Suprapubic skin (tissue), 4 donors: Measurements from ENCODE around the gene DNAJC8.

Source experiments
- POLR2A ChIP-seq, 2 donors: fragments of 450-650 bp; IDR thresholded peaks; one replicate each; pipeline ENCODE4 v1.6.1; 2017; ENCODE audit warnings: antibody characterized with exemption in 2 of 2, mild to moderate bottlenecking in 2 of 2, moderate library complexity in 2 of 2
- POLR2AphosphoS5 ChIP-seq, 3 donors: sonication (generic); formaldehyde crosslinking; IDR thresholded peaks; one replicate each; pipeline ENCODE4 v1.6.1; 2017; ENCODE audit warnings: antibody characterized with exemption in 3 of 3
- TF ChIP-seq, protein P1 (sequence below), 2 donors: fragments of 200-600 bp in 1 of 2; fragments of 450-650 bp in 1 of 2; sonication (generic) in 1 of 2; IDR thresholded peaks; one replicate each; pipeline ENCODE4 v1.5.1; 2016 to 2019; ENCODE audit warnings: antibody characterized with exemption in 2 of 2, mild to moderate bottlenecking in 1 of 2, moderate library complexity in 1 of 2

- TF ChIP-seq, protein P1, sequence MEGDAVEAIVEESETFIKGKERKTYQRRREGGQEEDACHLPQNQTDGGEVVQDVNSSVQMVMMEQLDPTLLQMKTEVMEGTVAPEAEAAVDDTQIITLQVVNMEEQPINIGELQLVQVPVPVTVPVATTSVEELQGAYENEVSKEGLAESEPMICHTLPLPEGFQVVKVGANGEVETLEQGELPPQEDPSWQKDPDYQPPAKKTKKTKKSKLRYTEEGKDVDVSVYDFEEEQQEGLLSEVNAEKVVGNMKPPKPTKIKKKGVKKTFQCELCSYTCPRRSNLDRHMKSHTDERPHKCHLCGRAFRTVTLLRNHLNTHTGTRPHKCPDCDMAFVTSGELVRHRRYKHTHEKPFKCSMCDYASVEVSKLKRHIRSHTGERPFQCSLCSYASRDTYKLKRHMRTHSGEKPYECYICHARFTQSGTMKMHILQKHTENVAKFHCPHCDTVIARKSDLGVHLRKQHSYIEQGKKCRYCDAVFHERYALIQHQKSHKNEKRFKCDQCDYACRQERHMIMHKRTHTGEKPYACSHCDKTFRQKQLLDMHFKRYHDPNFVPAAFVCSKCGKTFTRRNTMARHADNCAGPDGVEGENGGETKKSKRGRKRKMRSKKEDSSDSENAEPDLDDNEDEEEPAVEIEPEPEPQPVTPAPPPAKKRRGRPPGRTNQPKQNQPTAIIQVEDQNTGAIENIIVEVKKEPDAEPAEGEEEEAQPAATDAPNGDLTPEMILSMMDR (IDR thresholded peaks at IDR 0.05), result no peak
- TF ChIP-seq POLR2AphosphoS5 (IDR thresholded peaks at IDR 0.05) (no peak), POLR2A (IDR thresholded peaks at IDR 0.05) (no peak)
Observed at GRCh38 chr1:28171246-28171645, 61.6 kb downstream of the DNAJC8 start.
